ENCODE results near the gene CLEC2L.

- TF ChIP-seq CTCF (conservative IDR thresholded peaks at IDR 0.05 in 1 of 2, IDR thresholded peaks at IDR 0.05 in 1 of 2; ENCODE audit: low read depth in 1 of 2, low read length in 2 of 2) (no peak), EZH2 (IDR thresholded peaks at IDR 0.05; ENCODE audit: low read length, missing control alignments) (no peak)
These were observed 39.6 kb downstream of the CLEC2L start for GRCh38 chr7:139562961-139563565.
